PC-9 (cell line): Measurements from ENCODE around the gene CPXM1.

Source experiments
- EZH2 ChIP-seq: fragments of 200-600 bp; sonication (generic); IDR thresholded peaks from 2 replicates; pipeline ENCODE4 v1.8.0; 2017; ENCODE audit warnings: antibody characterized with exemption, low read depth
- TF ChIP-seq, protein P1 (sequence below): fragments of 200-600 bp; sonication (generic); conservative IDR thresholded peaks from 2 replicates; pipeline ENCODE4 v1.6.1; 2017; ENCODE audit warnings: mixed run types, antibody characterized with exemption, mild to moderate bottlenecking, moderate library complexity

DNA sequence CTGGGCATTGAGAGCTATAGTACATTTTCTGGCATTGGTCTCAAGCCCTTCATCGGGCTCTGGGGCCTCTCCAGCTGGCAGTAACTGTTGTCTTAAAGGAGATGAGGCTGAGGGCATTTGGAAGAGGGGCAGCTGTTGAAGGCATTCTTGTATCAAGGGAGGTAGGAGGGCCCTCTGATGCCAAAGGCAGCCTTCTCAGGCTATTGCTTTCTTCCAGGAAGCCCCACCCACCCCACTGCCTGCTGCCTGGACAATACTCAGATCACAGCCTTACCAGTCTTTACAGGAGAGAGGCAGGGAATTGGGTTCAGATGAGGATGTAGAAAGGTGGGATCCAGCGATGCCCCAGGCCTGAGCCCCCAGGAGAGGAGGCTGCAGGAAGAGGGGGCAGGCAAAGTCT, 46.0 kb downstream of the CPXM1 start:
- no peak for TF ChIP-seq EZH2
- TF ChIP-seq, protein P1, sequence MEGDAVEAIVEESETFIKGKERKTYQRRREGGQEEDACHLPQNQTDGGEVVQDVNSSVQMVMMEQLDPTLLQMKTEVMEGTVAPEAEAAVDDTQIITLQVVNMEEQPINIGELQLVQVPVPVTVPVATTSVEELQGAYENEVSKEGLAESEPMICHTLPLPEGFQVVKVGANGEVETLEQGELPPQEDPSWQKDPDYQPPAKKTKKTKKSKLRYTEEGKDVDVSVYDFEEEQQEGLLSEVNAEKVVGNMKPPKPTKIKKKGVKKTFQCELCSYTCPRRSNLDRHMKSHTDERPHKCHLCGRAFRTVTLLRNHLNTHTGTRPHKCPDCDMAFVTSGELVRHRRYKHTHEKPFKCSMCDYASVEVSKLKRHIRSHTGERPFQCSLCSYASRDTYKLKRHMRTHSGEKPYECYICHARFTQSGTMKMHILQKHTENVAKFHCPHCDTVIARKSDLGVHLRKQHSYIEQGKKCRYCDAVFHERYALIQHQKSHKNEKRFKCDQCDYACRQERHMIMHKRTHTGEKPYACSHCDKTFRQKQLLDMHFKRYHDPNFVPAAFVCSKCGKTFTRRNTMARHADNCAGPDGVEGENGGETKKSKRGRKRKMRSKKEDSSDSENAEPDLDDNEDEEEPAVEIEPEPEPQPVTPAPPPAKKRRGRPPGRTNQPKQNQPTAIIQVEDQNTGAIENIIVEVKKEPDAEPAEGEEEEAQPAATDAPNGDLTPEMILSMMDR = no peak
